Lower leg skin (tissue), 3 donors: Measurements from ENCODE around the gene CLDN3.

Source experiments
- POLR2A ChIP-seq, 2 donors: fragments of 450-650 bp; IDR thresholded peaks; one replicate each; pipeline ENCODE4 v1.6.1; 2016 to 2017; ENCODE audit warnings: antibody characterized with exemption in 2 of 2, mild to moderate bottlenecking in 1 of 2, moderate library complexity in 1 of 2
- TF ChIP-seq, protein P1 (sequence below), 3 donors: fragments of 450-650 bp; IDR thresholded peaks; one replicate each; pipeline ENCODE4 v1.5.1; 2016; ENCODE audit warnings: antibody characterized with exemption in 3 of 3, mild to moderate bottlenecking in 3 of 3, moderate library complexity in 2 of 3

DNA sequence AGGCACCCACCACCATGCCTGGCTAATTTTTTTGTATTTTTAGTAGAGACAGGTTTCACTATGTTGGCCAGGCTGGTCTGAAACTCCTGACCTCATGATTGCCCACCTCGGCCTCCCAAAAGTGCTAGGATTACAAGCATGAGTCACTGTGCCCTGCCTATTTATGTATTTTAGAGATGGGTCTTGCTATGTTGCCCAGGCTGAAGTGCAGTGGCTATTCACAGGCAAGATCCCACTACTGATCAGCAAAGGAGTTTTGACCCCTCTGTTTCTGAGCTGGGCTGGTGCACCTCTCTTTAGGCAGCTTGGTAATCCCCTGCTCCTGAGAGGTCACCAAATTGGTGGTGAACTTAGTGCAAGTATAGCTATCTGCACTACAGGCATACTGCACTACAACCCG lies 37.7 kb downstream of the CLDN3 start:
- TF ChIP-seq, protein P1, sequence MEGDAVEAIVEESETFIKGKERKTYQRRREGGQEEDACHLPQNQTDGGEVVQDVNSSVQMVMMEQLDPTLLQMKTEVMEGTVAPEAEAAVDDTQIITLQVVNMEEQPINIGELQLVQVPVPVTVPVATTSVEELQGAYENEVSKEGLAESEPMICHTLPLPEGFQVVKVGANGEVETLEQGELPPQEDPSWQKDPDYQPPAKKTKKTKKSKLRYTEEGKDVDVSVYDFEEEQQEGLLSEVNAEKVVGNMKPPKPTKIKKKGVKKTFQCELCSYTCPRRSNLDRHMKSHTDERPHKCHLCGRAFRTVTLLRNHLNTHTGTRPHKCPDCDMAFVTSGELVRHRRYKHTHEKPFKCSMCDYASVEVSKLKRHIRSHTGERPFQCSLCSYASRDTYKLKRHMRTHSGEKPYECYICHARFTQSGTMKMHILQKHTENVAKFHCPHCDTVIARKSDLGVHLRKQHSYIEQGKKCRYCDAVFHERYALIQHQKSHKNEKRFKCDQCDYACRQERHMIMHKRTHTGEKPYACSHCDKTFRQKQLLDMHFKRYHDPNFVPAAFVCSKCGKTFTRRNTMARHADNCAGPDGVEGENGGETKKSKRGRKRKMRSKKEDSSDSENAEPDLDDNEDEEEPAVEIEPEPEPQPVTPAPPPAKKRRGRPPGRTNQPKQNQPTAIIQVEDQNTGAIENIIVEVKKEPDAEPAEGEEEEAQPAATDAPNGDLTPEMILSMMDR (IDR thresholded peaks at IDR 0.05), result no peak
- TF ChIP-seq POLR2A (IDR thresholded peaks at IDR 0.05), result no peak
